ENCODE results near the gene LASP1NB.
"Not testable (repeated sequence)": the region's sequence is repeated elsewhere in the genome, so short reads cannot be mapped to it uniquely, and the experiment has no call there.

The LASP1NB gene

DNA sequence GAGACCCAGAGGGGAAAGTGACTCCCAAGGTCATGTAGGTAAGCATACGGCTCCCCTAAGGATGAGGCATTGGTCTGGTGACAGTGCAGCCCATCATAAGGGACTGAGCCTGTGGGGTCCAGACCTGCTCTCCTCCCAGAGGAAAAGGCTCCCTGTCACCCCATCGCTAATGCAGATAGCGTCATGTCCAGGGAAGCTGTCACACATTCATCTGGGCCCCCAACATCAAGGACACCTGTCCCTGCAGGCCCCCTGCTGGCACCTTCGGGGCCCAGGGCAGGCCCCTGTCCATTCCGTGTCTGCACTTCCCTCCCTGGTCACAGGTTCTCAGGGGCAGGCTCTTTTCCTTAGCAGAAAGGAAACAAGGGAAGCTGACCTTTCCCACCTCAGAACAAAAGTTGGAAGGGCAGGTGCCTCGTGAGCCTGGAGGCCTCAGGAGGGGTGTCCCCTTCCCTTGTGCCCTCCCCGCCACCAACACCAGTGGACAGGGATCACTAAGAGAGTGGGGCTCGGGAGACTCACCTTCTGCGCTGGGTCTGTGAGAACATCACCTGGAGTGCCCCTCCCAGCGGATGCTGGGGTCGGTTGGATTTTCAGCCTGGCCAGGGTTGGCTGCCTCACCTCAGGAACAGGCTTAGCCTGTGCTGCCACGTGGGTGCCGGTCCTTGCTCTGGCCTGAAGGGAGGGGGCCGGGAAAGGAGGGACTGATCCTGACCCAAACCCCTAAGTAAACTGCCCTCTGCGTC, 17.3 kb upstream of the LASP1NB start:
- peaks cover 7 to 82% (median 48%) of the 10 kb centered on the region in 12 donors for H3K4me1 ChIP-seq
- H3K27ac ChIP-seq: peak overlapping the region in 11 of 12 donors; percentile 9 to 76 (median 57)
- DNase-seq (no peak), ATAC-seq (peak in 2 of 4 donors; percentile 5 to 8)
- WGBS, 4 donors: 59 to 69% (median 64%) methylated on average over 8 to 15 of the region's 15 CpGs
- H3K27me3 ChIP-seq: no peaks in the 10 kb centered on the region
- no peak overlapping the region for H3K4me3 ChIP-seq
- H3K36me3 ChIP-seq: peaks cover 0 to 71% (median 40%) of the 10 kb centered on the region in 9 donors
- TF ChIP-seq CTCF (IDR thresholded peaks at IDR 0.05): no peak
- TF ChIP-seq POLR2A (IDR thresholded peaks at IDR 0.05): no peak
- intact Hi-C loops (cut with DNase I): loop anchor here in 3 of 10 donors (5.0 kb wide), 1 partner anchor 36 kb away; the partner anchor contains the start of gene LASP1 (in 3 of the 3)
- no peaks in the 10 kb centered on the region for H3K9me3 ChIP-seq

DNA sequence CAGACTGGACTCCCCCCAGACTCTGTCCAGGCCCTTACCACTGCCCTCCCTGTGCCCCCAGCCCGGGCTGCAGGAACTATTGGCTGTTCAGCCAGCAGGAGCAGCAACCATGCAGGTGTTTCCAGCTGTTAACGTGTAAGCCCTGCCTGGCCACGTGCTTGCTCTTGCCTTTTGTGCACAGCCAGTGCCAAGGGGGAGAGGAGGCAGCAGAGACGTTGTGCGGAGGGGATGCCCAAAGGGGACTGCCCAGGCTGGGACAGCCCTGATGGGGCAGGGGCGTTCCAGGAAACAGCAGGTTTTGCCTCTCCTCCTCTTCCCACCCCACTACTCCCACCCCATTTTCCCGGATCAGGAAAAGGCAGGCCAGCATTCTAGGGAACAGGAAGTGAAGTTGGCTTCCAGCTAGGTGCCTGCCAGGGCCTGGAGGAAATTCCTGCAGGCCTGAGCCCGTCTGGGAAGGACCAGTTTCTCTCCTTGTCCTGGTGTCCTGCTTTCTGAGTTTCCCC, 16.7 kb upstream of the LASP1NB start:
- Histone ChIP-seq H3K4me3 (no peak overlapping the region), H3K27me3 (no peaks in the 10 kb centered on the region), H3K36me3 (peaks cover 0 to 71% (median 38%) of the 10 kb centered on the region in 9 donors), H3K4me1 (peaks cover 7 to 84% (median 52%) of the 10 kb centered on the region in 12 donors), H3K9me3 (no peaks in the 10 kb centered on the region), H3K27ac (peak overlapping the region in 11 of 12 donors; percentile 9 to 76 (median 57))
- intact Hi-C loops (cut with DNase I): loop anchor here in 3 of 10 donors (5.0 kb wide), 1 partner anchor 36 kb away; the partner anchor contains the start of gene LASP1 (in 3 of the 3)
- TF ChIP-seq POLR2A (IDR thresholded peaks at IDR 0.05) (no peak), CTCF (IDR thresholded peaks at IDR 0.05) (no peak)
- no peak for DNase-seq
- 27 to 48% (median 42%) methylated on average over 6 to 8 of the region's 8 CpGs for WGBS, 4 donors
- peak in 3 of 4 donors; percentile 20 to 44 (median 43) for ATAC-seq

DNA sequence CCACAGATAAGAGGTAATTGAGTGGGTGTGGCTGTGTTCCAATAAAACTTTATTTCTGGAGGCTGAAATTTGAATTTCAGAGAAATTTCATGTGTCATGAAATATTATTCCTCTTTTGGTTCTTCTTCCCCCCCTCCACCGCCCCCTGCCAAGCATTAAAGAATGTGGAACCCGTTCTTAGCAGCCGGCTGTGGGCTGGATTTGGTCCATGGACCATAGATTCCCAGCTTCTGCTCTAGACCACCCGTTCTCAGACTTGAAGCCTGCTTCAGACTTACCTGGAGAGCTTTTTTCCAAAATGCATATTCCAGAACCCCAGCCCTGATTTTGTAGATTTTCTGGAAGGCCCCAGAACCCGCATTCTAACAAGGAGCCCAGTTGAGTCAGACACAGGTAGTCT, 15.1 kb upstream of the LASP1NB start:
- H3K27ac ChIP-seq: no peak overlapping the region
- H3K4me1 ChIP-seq: peaks cover 7 to 90% (median 56%) of the 10 kb centered on the region in 12 donors
- ATAC-seq (no peak), DNase-seq (no peak)
- no peaks in the 10 kb centered on the region for H3K9me3 ChIP-seq
- no peaks in the 10 kb centered on the region for H3K27me3 ChIP-seq
- 78 to 93% (median 81%) methylated on average over 5 of the region's 5 CpGs for WGBS, 4 donors
- H3K36me3 ChIP-seq: peaks cover 0 to 71% (median 37%) of the 10 kb centered on the region in 9 donors
- TF ChIP-seq CTCF (IDR thresholded peaks at IDR 0.05): no peak
- TF ChIP-seq POLR2A (IDR thresholded peaks at IDR 0.05): no peak
- H3K4me3 ChIP-seq: no peak overlapping the region
- intact Hi-C loops (cut with DNase I): no loop called here

DNA sequence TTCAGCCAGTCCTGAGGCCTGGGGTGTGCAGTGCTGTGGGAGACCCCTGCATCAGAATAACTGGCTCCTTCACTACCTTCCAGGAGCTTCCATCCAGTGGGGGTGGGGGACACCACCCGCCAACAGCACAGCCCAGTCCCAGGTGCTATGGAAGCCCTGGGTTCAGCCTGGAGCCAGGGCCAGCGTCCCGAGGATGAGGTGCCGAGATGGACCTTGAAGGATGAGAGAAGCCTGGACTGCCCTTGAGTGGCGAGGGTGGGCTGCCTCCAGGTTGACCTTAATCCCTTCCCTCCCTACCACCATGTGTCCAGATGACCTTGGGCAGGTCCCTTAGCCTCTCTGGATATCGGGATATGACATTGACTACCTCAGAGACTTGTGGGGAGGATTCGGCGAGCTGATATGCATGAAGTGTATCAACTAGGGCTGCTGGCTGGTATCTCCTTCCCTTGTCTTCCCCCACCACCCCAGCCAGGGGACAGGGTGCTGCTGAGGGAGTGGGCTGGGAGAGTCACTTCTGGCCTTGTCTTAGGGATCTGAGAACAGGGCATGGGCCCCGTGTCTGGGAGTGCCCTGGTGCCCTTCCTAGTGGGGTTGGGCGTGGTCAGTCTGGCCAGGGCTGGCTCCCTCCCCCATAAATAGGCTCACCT, 14.2 kb upstream of the LASP1NB start:
- H3K27ac ChIP-seq: peak overlapping the region in 2 of 12 donors; percentile 46 to 70
- peaks cover 0 to 75% (median 40%) of the 10 kb centered on the region in 9 donors for H3K36me3 ChIP-seq
- intact Hi-C loops (cut with DNase I): no loop called here
- peaks cover 7 to 82% (median 54%) of the 10 kb centered on the region in 12 donors for H3K4me1 ChIP-seq
- TF ChIP-seq POLR2A (IDR thresholded peaks at IDR 0.05) (no peak), CTCF (IDR thresholded peaks at IDR 0.05) (no peak)
- ATAC-seq (no peak), DNase-seq (peak in 1 of 5 donors; percentile 2)
- H3K4me3 ChIP-seq: no peak overlapping the region
- WGBS, 4 donors: 71 to 87% (median 85%) methylated on average over 9 to 10 of the region's 10 CpGs
- no peaks in the 10 kb centered on the region for H3K9me3 ChIP-seq
- H3K27me3 ChIP-seq: no peaks in the 10 kb centered on the region

- H3K27me3 ChIP-seq; H3K4me3 ChIP-seq; ATAC-seq; intact Hi-C loops (cut with DNase I); H3K9me3 ChIP-seq: not testable (repeated sequence)
- H3K4me1 ChIP-seq: peaks cover 4 to 81% (median 50%) of the 10 kb centered on the region in 12 donors
- H3K36me3 ChIP-seq: peaks cover 0 to 78% (median 45%) of the 10 kb centered on the region in 9 donors
- peak overlapping the region in 8 of 12 donors; percentile 1 to 70 (median 50) for H3K27ac ChIP-seq
- WGBS, 4 donors: 93 to 96% (median 95%) methylated on average over 8 of the region's 8 CpGs
- peak in 1 of 5 donors; percentile 1 for DNase-seq
Measured at GRCh38 chr17:38911731-38912081, 13.7 kb upstream of the LASP1NB start.

All from heart left ventricle (tissue), 16 donors.